GM20000 (cell line): ENCODE data around the gene RPS3A.

ENCODE experiments used
- DNase-seq: peaks from one replicate; pipeline ENCODE4 v3.0.0; 2012; ENCODE audit warnings: low spot score
- CTCF ChIP-seq: IDR thresholded peaks from 2 replicates; pipeline ENCODE4 v1.5.1; 2012; ENCODE audit warnings: mild to moderate bottlenecking, control low read depth; ENCODE audit errors: extremely low read depth, missing control alignments

Gene RPS3A

DNA sequence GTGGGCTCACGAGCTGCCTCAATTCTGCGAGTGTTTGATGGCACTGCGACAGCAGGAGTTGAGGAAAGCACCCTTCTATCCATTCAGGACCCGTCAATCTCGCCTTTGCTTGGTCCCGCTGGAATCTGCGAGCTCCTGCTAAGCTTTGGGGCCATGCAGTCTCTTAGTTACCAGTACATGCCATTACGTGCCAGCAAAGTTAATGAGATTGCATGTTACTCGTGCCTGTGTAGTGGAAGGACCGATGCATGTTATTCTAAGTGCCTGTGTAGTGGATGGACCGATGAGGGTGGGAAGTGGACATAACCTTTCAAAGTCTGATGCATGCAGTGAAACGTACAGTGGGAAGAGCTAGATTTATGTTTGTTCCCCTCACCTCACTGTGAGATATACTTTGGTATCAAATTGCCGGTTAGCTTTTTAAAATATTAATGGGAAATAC lies 569 bp downstream of the RPS3A start:
- no peak for DNase-seq
- no peak for TF ChIP-seq CTCF

DNA sequence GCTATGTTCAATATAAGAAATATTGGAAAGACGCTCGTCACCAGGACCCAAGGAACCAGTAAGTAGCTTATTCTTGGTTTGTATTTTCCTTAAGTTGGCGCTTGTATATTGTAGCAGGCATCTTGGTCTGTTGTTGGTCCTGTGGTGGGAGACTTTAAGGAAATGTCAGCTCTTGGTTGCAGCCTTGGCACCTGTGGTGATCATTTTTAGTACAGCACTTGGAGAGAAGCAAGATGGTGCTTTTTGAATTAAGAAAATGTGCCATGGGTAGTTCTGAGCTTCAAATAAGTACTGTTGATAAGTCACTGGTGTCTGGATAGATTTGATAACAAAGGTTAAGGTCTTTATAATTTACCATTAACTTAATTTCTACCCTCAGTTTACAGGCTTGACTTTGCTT lies 1.1 kb downstream of the RPS3A start:
- DNase-seq: no peak
- TF ChIP-seq CTCF: no peak

DNA sequence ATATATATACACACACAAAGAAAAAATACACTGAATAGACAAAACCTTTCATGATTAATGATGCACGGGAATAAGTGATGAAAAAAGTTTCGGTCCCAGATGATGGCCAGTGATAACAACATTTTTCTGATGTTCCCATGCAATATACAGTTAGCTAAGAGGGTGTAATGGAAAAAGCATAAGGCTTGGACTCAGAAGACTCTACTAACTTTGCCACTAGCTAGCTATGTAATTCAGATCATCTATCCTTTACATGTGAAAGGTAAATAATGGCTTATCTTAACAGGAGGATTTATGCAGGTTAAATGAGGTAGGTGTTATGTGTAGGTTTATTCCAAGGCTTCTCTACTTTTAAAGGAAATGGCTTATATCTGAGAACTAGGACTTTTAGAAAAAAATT lies 4.3 kb downstream of the RPS3A start:
- no peak for TF ChIP-seq CTCF
- DNase-seq: no peak

DNA sequence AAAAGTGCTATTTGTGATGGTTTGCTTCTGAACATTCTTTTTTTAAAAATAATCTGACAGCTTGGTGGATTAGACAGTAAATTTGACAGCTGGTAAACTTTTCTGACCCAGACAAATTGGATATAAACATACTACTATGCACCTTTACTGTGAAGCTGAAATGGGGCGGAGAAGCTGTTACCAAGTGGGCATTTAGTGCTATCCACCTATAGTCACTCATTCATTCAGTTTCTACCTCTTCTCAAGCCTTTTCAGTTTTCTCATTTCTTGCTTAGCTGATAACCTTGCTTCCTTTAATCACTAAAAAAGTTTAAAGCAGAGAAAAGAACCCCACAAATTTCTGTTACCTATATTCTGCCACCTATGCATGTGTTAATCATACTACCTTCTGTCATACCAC lies 5.2 kb downstream of the RPS3A start:
- DNase-seq: no peak
- no peak for TF ChIP-seq CTCF

DNA sequence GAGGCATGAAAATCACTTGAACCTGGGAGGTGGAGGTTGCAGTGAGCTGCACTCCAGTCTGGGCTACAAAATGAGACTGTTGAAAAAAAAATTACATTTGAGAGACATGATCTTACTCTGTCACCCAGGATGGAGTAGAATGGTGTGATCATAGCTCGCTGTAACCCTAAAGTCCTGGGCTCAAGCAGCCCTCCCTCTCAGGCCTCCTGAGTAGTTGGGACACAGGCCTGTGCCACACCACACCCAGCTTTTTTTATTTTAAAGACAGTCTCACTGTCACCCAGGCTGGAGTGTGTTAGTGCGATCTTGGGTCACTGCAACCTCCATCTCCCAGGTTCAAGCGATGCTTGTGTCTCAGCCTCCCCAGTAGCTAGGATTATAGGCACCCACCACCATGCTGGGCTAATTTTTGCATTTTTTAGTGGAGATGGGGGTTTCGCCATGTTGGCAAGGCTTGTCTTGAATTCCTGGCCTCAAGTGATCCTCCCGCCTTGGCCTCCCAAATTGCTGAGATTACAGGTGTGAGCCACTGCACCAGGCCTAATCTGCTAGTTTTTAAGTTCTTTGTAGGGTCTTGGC lies 6.1 kb downstream of the RPS3A start:
- no peak for DNase-seq
- TF ChIP-seq CTCF: no peak

DNA sequence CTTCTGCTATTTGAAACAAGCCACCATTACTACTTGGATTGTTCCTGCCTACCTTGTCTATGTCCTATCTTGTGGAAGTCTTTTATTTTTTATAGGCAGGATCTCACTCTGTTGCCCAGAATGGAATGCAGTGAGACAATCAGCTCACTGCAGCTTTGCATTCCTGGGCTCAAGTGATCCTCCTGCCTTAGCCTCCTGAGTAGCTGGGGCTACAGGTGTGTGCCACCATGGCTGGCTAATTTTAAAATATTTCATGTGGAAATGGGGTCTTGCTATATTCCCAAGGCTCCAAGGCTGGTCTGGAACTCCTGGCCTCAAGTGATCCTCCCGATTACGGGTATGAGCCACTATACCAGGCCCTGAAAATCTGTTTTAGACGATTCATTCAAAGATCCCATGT lies 7.6 kb downstream of the RPS3A start:
- no peak for DNase-seq
- no peak for TF ChIP-seq CTCF

GRCh38 chr4:151110236-151110635 lies 10.8 kb downstream of the RPS3A start:
- DNase-seq: no peak
- no peak for TF ChIP-seq CTCF
